ENCODE measurements around the gene PHLDB1. TPM values are rescaled to one million over a fixed set of nuclear protein-coding genes. Genes with fewer than 3 reads are reported as not detected.

PHLDB1 gene
- total and polyA plus RNA-seq, 3 donors from 2014 or later, result 51.1 to 102 (median 95.9) TPM

- no peak for DNase-seq
- WGBS, 2 donors, result 83 to 85% methylated on average over 3 of the region's 3 CpGs
- intact Hi-C loops (cut with DNase I; ENCODE audit: low total_unique reads), result no loop called here
Measured at GRCh38 chr11:118663902-118664301, 56.5 kb downstream of the PHLDB1 start.

GRCh38 chr11:118666371-118666770, 59.0 kb downstream of the PHLDB1 start:
- H3K36me3 ChIP-seq (ENCODE audit: low read depth, missing control alignments), result no peaks in the 10 kb centered on the region
- no peak for DNase-seq
- no peak overlapping the region for H3K27ac ChIP-seq
- H3K9me3 ChIP-seq, result no peaks in the 10 kb centered on the region
- 96% methylated on average over 5 of the region's 5 CpGs for WGBS, 2 donors
- H3K4me3 ChIP-seq, result no peak overlapping the region
- TF ChIP-seq POLR2A (IDR thresholded peaks at IDR 0.05), result no peak
- no peak for TF ChIP-seq CTCF (IDR thresholded peaks at IDR 0.05)
- no peaks in the 10 kb centered on the region for H3K4me1 ChIP-seq
- intact Hi-C loops (cut with DNase I; ENCODE audit: low total_unique reads), result no loop called here
- no peaks in the 10 kb centered on the region for H3K27me3 ChIP-seq

More at GRCh38 chr11:118663902-118664301, 56.5 kb downstream of the PHLDB1 start:
- H3K4me1 ChIP-seq, result no peaks in the 10 kb centered on the region
- TF ChIP-seq CTCF (IDR thresholded peaks at IDR 0.05) (no peak), POLR2A (IDR thresholded peaks at IDR 0.05) (no peak)
- H3K27ac ChIP-seq, result no peak overlapping the region
- H3K4me3 ChIP-seq, result no peak overlapping the region
- no peaks in the 10 kb centered on the region for H3K36me3 ChIP-seq (ENCODE audit: low read depth, missing control alignments)
- no peaks in the 10 kb centered on the region for H3K27me3 ChIP-seq
- no peaks in the 10 kb centered on the region for H3K9me3 ChIP-seq

GRCh38 chr11:118670063-118670462, 62.6 kb downstream of the PHLDB1 start:
- intact Hi-C loops (cut with DNase I; ENCODE audit: low total_unique reads), result no loop called here
- Histone ChIP-seq H3K9me3 (no peaks in the 10 kb centered on the region), H3K4me3 (no peak overlapping the region), H3K27me3 (no peaks in the 10 kb centered on the region), H3K36me3 (ENCODE audit: low read depth, missing control alignments) (no peaks in the 10 kb centered on the region), H3K4me1 (no peaks in the 10 kb centered on the region), H3K27ac (no peak overlapping the region)
- TF ChIP-seq CTCF (IDR thresholded peaks at IDR 0.05) (no peak), POLR2A (IDR thresholded peaks at IDR 0.05) (no peak)
- no peak for DNase-seq
- WGBS, 2 donors, result 76 to 83% methylated on average over 2 of the region's 2 CpGs

- no peaks in the 10 kb centered on the region for H3K27me3 ChIP-seq
- H3K9me3 ChIP-seq, result no peaks in the 10 kb centered on the region
- no peak for DNase-seq
- TF ChIP-seq CTCF (IDR thresholded peaks at IDR 0.05) (no peak), POLR2A (IDR thresholded peaks at IDR 0.05) (no peak)
- WGBS, 2 donors, result 94 to 95% methylated on average over 2 of the region's 2 CpGs
- intact Hi-C loops (cut with DNase I; ENCODE audit: low total_unique reads), result no loop called here
- H3K4me1 ChIP-seq, result no peaks in the 10 kb centered on the region
- H3K4me3 ChIP-seq, result no peak overlapping the region
- no peak overlapping the region for H3K27ac ChIP-seq
- H3K36me3 ChIP-seq (ENCODE audit: low read depth, missing control alignments), result no peaks in the 10 kb centered on the region
Measured at GRCh38 chr11:118671254-118671653, 63.8 kb downstream of the PHLDB1 start.

DNA sequence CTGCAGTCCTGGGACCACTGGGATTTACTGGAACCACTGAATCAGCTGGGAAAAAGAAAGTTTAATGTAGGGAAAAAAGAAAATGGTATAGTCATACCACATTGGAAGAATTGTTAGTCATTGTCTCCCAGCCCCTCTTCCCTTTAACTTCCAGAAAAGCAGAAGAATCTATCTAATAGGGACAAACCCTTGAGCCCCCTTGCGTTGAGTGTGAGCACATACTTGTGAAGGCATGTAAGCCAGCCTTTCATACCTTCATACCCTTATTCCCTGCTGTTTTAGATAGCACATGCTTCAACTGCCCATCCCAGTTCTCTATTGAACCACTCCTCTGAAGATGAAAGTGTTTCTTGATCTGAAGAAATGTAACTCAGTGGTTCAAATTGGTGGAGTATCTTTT, 65.4 kb downstream of the PHLDB1 start:
- H3K27me3 ChIP-seq, result no peaks in the 10 kb centered on the region
- WGBS, 2 donors, result 60 to 71% methylated on average over 1 of the region's 1 CpG
- no peak for DNase-seq
- H3K36me3 ChIP-seq (ENCODE audit: low read depth, missing control alignments), result no peaks in the 10 kb centered on the region
- H3K4me1 ChIP-seq, result no peaks in the 10 kb centered on the region
- H3K27ac ChIP-seq, result no peak overlapping the region
- H3K4me3 ChIP-seq, result no peak overlapping the region
- intact Hi-C loops (cut with DNase I; ENCODE audit: low total_unique reads), result no loop called here
- H3K9me3 ChIP-seq, result no peaks in the 10 kb centered on the region
- no peak for TF ChIP-seq POLR2A (IDR thresholded peaks at IDR 0.05)
- TF ChIP-seq CTCF (IDR thresholded peaks at IDR 0.05), result no peak
